ENCODE data around the gene ELOVL1. TPM values are rescaled to one million over a fixed set of nuclear protein-coding genes. Genes with fewer than 3 reads are reported as not detected.

ELOVL1 gene
- total and polyA plus RNA-seq, 2 of the 13 experiments (the other 11 are each of a cell fraction or from before 2014, with no cell fraction given) = 55.2 to 77.4 TPM

DNA sequence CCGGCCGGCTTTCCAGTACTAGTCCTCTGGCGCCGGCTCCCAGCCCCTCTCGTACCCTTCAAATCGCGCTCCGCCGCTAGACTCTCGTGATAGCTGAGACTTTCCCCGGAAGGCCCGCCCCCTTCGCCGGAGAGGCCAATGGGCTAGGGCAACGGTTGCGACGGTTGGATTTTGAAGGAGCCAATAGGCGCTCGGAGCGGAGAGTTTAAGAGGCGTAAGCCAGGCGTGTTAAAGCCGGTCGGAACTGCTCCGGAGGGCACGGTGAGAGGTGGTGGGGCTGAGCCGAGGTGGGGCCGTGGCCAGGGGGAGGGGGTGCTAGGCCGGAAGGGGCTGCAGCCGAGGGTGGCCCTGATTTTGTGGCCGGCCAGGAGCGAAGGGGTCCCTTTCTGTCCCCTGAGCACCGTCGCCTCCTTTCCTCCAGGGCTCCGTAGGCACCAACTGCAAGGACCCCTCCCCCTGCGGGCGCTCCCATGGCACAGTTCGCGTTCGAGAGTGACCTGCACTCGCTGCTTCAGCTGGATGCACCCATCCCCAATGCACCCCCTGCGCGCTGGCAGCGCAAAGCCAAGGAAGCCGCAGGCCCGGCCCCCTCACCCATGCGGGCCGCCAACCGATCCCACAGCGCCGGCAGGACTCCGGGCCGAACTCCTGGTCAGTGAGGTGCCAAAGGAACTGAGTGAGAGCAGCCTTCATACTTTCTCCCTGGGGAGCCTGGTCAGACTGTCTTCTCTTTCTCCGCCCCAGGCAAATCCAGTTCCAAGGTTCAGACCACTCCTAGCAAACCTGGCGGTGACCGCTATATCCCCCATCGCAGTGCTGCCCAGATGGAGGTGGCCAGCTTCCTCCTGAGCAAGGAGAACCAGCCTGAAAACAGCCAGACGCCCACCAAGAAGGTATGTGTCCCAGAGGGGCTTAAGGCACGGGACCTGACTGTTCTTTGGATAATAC lies 8.8 kb downstream of the ELOVL1 start, which contains the start of gene CDC20 (continued):
- TF ChIP-seq, protein P1, sequence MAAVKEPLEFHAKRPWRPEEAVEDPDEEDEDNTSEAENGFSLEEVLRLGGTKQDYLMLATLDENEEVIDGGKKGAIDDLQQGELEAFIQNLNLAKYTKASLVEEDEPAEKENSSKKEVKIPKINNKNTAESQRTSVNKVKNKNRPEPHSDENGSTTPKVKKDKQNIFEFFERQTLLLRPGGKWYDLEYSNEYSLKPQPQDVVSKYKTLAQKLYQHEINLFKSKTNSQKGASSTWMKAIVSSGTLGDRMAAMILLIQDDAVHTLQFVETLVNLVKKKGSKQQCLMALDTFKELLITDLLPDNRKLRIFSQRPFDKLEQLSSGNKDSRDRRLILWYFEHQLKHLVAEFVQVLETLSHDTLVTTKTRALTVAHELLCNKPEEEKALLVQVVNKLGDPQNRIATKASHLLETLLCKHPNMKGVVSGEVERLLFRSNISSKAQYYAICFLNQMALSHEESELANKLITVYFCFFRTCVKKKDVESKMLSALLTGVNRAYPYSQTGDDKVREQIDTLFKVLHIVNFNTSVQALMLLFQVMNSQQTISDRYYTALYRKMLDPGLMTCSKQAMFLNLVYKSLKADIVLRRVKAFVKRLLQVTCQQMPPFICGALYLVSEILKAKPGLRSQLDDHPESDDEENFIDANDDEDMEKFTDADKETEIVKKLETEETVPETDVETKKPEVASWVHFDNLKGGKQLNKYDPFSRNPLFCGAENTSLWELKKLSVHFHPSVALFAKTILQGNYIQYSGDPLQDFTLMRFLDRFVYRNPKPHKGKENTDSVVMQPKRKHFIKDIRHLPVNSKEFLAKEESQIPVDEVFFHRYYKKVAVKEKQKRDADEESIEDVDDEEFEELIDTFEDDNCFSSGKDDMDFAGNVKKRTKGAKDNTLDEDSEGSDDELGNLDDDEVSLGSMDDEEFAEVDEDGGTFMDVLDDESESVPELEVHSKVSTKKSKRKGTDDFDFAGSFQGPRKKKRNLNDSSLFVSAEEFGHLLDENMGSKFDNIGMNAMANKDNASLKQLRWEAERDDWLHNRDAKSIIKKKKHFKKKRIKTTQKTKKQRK (IDR thresholded peaks at IDR 0.05; ENCODE audit: low read length) = no peak
- TF ChIP-seq GABPB1 (CRISPR knock-in tag; IDR thresholded peaks at IDR 0.05) (peak; percentile 95), ZNF589 (CRISPR knock-in tag; conservative IDR thresholded peaks at IDR 0.05) (peak; percentile 91), ZNF33B (CRISPR knock-in tag; IDR thresholded peaks at IDR 0.05) (no peak), RXRA (CRISPR knock-in tag; IDR thresholded peaks at IDR 0.05) (no peak), NFYB (CRISPR knock-in tag; IDR thresholded peaks at IDR 0.05) (peak; percentile 97), DMAP1 (CRISPR knock-in tag; IDR thresholded peaks at IDR 0.05) (peak; percentile 72; the same call in 1 of the 2 replicates)
- TF ChIP-seq, protein P2, sequence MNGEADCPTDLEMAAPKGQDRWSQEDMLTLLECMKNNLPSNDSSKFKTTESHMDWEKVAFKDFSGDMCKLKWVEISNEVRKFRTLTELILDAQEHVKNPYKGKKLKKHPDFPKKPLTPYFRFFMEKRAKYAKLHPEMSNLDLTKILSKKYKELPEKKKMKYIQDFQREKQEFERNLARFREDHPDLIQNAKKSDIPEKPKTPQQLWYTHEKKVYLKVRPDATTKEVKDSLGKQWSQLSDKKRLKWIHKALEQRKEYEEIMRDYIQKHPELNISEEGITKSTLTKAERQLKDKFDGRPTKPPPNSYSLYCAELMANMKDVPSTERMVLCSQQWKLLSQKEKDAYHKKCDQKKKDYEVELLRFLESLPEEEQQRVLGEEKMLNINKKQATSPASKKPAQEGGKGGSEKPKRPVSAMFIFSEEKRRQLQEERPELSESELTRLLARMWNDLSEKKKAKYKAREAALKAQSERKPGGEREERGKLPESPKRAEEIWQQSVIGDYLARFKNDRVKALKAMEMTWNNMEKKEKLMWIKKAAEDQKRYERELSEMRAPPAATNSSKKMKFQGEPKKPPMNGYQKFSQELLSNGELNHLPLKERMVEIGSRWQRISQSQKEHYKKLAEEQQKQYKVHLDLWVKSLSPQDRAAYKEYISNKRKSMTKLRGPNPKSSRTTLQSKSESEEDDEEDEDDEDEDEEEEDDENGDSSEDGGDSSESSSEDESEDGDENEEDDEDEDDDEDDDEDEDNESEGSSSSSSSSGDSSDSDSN (CRISPR knock-in tag; IDR thresholded peaks at IDR 0.05) = peak; percentile 16
- TF ChIP-seq, protein P3, sequence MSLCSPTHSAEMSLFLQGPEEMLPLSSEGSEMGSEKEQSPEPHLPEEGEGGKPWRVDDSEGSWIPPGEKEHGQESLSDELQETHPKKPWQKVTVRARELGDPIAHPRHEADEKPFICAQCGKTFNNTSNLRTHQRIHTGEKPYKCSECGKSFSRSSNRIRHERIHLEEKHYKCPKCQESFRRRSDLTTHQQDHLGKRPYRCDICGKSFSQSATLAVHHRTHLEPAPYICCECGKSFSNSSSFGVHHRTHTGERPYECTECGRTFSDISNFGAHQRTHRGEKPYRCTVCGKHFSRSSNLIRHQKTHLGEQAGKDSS (CRISPR knock-in tag; IDR thresholded peaks at IDR 0.05; ENCODE audit: borderline replicate concordance, low read depth) = 0 out of 2 replicates have a peak, but pooled peaks have one; percentile 3
- TF ChIP-seq, protein P4, sequence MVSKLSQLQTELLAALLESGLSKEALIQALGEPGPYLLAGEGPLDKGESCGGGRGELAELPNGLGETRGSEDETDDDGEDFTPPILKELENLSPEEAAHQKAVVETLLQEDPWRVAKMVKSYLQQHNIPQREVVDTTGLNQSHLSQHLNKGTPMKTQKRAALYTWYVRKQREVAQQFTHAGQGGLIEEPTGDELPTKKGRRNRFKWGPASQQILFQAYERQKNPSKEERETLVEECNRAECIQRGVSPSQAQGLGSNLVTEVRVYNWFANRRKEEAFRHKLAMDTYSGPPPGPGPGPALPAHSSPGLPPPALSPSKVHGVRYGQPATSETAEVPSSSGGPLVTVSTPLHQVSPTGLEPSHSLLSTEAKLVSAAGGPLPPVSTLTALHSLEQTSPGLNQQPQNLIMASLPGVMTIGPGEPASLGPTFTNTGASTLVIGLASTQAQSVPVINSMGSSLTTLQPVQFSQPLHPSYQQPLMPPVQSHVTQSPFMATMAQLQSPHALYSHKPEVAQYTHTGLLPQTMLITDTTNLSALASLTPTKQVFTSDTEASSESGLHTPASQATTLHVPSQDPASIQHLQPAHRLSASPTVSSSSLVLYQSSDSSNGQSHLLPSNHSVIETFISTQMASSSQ (IDR thresholded peaks at IDR 0.05; ENCODE audit: low read depth) = no peak
- TF ChIP-seq, protein P4 (CRISPR knock-in tag; IDR thresholded peaks at IDR 0.05; ENCODE audit: borderline replicate concordance) = no peak
